ENCODE data around the gene ARHGAP42. TPM values are rescaled to one million over a fixed set of nuclear protein-coding genes. Genes with fewer than 3 reads are reported as not detected.

Gene ARHGAP42
- total RNA-seq, 6 experiments from 2014 or later, result 1.1 to 3.1 (median 2.3) TPM

DNA sequence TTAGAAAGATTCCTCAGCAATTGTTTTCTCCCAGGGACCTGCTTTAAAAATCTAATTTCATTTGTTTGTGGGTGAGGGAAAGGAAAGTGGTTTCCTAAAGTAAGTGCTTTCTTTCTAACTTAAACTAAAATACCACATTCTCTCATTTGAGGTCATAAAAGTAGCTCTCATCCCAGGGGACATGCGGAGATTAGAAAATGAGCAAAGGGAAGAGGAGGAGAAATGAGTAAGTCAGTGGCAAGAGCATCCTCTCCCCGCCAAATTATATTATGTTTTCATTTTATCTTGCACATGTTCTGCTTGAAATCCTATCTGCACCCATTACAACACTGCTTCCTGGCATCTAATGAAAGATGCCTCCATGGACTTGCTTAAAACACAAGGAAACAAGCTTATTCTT lies 191.4 kb downstream of the ARHGAP42 start:
- Mint-ChIP-seq H3K4me1 (ENCODE audit: low read depth) (peaks cover 47% of the 10 kb centered on the region), H3K36me3 (ENCODE audit: low read depth) (peaks cover 21% of the 10 kb centered on the region), H3K4me3 (no peak overlapping the region), H3K27ac (peak overlapping the region; percentile 52), H3K9me3 (peaks cover 5% of the 10 kb centered on the region; the same call in 1 of the 2 replicates), H3K27me3 (ENCODE audit: insufficient read depth) (no peaks in the 10 kb centered on the region; the same call in 1 of the 2 replicates)
- DNase-seq, result no peak
- TF ChIP-seq, protein P1, sequence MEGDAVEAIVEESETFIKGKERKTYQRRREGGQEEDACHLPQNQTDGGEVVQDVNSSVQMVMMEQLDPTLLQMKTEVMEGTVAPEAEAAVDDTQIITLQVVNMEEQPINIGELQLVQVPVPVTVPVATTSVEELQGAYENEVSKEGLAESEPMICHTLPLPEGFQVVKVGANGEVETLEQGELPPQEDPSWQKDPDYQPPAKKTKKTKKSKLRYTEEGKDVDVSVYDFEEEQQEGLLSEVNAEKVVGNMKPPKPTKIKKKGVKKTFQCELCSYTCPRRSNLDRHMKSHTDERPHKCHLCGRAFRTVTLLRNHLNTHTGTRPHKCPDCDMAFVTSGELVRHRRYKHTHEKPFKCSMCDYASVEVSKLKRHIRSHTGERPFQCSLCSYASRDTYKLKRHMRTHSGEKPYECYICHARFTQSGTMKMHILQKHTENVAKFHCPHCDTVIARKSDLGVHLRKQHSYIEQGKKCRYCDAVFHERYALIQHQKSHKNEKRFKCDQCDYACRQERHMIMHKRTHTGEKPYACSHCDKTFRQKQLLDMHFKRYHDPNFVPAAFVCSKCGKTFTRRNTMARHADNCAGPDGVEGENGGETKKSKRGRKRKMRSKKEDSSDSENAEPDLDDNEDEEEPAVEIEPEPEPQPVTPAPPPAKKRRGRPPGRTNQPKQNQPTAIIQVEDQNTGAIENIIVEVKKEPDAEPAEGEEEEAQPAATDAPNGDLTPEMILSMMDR (IDR thresholded peaks at IDR 0.05), result no peak

DNA sequence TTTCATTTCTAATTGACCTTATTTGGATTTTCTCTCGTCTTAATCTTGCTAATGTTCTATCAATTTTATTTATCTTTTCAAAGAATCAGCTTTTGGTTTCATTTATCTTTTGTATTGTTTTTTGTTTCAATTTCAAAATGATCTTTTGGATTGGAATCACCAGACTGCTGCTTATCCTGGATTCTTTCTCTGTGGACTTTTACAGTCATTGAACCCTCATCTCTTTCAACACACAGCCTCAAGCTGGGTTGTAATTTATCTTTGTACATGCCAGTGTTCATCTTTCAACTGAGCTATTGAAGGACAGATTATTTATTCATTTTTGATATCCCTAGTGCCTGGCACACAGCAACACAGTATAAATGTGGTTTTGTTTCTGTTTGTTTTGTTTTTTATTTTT lies 195.9 kb downstream of the ARHGAP42 start:
- Mint-ChIP-seq H3K27me3 (ENCODE audit: insufficient read depth) (no peaks in the 10 kb centered on the region), H3K27ac (no peak overlapping the region), H3K4me3 (no peak overlapping the region)

DNA sequence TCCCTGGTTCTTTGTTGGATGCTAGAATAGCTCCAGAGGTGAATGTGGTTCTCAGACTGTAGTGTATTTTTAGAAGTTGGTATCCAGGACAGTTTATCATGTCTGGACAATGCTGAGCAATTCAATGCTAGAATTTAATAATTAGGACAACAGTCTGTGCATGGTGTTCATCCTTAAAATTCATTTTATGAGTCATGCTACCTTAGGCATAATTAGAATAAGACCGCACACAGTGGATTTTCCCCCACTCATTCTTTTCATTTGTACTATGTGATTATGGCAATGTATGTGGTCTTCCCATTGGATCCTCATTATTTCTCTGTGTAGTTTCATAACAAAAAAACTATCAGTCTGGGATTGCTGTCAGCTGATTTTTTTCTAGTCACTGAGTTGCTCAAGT lies 196.7 kb downstream of the ARHGAP42 start:
- no peaks in the 10 kb centered on the region for H3K27me3 Mint-ChIP-seq (ENCODE audit: insufficient read depth)
- H3K4me3 Mint-ChIP-seq, result no peak overlapping the region
- peaks cover 5% of the 10 kb centered on the region; the same call in 1 of the 2 replicates for H3K9me3 Mint-ChIP-seq
- no peak for DNase-seq
- TF ChIP-seq, protein P1 (IDR thresholded peaks at IDR 0.05), result no peak
- peaks cover 19% of the 10 kb centered on the region for H3K4me1 Mint-ChIP-seq (ENCODE audit: low read depth)
- H3K36me3 Mint-ChIP-seq (ENCODE audit: low read depth), result peaks cover 21% of the 10 kb centered on the region
- no peak overlapping the region for H3K27ac Mint-ChIP-seq

More for the DNA sequence above, 195.9 kb downstream of the ARHGAP42 start:
- Mint-ChIP-seq H3K4me1 (ENCODE audit: low read depth) (peaks cover 24% of the 10 kb centered on the region), H3K9me3 (peaks cover 5% of the 10 kb centered on the region; the same call in 1 of the 2 replicates), H3K36me3 (ENCODE audit: low read depth) (peaks cover 21% of the 10 kb centered on the region)
- DNase-seq, result no peak
- TF ChIP-seq, protein P1 (IDR thresholded peaks at IDR 0.05), result no peak

DNA sequence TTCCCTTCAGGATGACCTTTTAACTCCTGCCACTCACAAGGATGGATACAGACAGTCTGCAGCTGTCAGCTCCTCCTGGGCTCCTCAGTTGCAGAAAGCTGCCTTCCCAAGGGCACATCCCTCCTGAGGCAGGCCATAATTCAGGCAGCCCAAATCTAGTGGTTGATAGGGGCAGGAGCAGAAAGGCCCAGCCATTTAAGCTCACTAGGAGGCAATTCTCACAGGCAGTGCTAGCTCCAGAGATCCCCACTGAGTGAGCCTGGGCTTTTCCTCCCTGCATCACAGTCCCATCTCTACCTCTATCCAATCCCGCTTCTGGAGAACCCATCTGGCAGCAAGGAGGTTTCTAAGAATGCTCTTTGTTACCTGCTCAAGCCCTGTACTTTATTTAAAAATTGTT lies 200.6 kb downstream of the ARHGAP42 start:
- no peak overlapping the region for H3K4me3 Mint-ChIP-seq
- H3K4me1 Mint-ChIP-seq (ENCODE audit: low read depth), result peaks cover 40% of the 10 kb centered on the region
- TF ChIP-seq, protein P1 (IDR thresholded peaks at IDR 0.05), result no peak
- no peak for DNase-seq
- no peak overlapping the region for H3K27ac Mint-ChIP-seq
- H3K27me3 Mint-ChIP-seq (ENCODE audit: insufficient read depth), result peaks cover 2% of the 10 kb centered on the region; the same call in 1 of the 2 replicates
- no peaks in the 10 kb centered on the region; the same call in 1 of the 2 replicates for H3K36me3 Mint-ChIP-seq (ENCODE audit: low read depth)
- H3K9me3 Mint-ChIP-seq, result no peaks in the 10 kb centered on the region

DNA sequence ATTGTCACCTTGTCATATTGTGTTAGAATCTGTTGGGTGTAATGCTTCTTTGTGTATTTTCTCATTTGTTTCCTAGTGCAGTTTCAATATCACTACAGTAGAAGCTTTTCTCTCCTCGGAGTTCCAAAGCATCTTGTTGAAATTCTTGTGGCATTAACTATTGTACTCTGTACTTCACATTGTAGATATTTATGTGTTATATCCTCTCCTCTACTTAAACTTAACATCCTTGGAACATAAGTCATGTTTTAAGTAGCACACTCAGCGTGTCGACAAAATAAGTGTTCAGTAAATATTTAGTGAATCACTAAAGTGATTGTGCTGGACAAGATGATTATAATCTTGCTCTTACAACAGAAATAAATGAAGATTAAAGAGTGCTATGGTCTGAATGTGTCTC lies 201.7 kb downstream of the ARHGAP42 start:
- H3K4me1 Mint-ChIP-seq (ENCODE audit: low read depth), result peaks cover 41% of the 10 kb centered on the region
- H3K36me3 Mint-ChIP-seq (ENCODE audit: low read depth), result no peaks in the 10 kb centered on the region
- no peaks in the 10 kb centered on the region for H3K9me3 Mint-ChIP-seq
- no peak for DNase-seq
- H3K27me3 Mint-ChIP-seq (ENCODE audit: insufficient read depth), result peaks cover 2% of the 10 kb centered on the region; the same call in 1 of the 2 replicates
- H3K4me3 Mint-ChIP-seq, result no peak overlapping the region
- TF ChIP-seq, protein P1 (IDR thresholded peaks at IDR 0.05), result no peak
- no peak overlapping the region for H3K27ac Mint-ChIP-seq

All from HFFc6 (cell line).